Amniotic stem cell (primary cell): ENCODE data around the gene SMG1.

Experiments
- DNase-seq: peaks from one replicate; lab custom pipeline; 2025; lab: John Stamatoyannopoulos, UW

Gene SMG1

DNA sequence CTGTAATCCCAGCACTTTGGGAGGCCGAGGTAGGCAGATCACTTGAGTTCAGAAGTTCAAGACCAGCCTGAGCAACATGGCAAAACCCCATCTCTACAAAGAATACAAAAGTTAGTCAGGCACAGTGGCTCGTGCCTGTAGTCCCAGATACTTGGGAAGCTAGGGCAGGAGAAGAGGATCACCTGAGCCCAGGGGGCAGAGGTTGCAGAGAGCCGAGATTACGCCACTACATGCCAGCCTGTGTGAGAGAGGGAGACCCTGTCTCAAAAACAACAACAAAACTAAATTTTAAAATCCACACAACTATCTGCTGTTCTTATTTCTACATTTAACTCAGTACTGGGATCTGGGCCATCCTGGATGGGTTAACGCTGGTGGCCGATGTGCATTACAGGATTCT, 83.6 kb downstream of the SMG1 start:
- no peak for DNase-seq

DNA sequence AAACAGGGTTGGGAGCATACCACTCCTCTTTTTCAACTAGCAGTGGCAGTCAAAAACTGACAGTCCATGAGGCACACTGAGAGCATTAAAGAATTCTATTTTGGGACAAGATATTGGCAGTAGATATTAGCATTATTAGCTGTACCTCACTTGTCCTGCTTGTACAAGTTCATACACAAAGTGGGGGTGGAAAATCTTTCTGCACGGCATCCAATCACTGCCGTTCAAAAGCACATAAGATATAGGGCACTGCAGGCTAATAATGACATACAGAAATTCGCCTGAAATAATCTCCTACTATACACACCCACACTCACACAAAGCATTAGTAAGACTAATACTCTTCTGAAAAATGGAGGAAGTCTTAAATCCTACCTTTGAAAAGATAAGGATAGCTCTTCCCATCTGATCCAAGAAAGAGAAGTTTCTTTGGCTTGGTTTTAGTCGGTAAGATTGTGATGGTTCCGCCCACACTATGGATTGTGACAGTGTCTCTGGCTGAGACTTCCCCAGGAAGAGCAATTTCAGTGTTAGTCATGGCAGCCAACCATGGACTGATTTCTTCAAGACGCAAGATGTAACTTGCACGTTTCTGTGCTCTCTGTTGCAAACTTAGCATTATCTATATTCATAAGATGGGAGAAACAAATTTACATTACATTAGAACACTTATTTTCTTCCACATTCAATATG, 84.2 kb downstream of the SMG1 start:
- no peak for DNase-seq

DNA sequence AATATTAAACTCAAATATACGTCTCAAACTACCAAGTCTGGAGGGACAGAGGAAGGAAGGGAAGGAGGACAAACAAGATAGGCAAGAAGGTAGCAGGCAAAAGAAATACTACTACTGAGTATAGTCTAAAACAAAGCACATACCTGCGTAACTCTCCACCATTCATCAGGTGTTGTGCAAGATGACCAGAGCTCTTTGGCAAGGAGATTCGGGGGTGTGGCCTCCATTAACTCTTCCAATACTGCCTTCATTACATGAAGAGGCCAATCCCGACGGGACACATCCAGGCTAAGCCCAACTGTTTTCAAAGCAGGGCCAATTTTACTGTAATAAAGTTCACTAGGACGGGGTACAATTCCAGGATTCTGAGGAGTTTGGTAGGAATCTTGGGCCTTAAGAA, 86.7 kb downstream of the SMG1 start:
- DNase-seq, result no peak

DNA sequence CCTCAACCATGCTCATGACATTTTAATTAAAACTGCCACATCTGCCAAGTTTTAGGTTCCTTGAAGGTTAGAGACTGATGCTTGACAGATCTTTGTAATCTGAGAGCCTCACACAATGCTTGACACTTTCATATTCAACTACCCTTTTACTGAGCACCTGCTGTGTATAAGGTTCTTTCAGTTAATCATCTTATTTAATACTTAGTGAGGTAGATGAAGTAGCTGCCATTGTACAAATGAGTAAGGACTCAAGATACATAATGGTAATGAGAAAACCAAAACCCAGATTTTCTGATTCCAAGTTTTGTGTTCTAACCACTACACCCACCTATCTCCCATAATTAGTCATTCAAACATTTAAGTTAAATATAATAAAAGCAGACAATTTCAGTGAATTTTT, 89.5 kb downstream of the SMG1 start:
- no peak for DNase-seq

DNA sequence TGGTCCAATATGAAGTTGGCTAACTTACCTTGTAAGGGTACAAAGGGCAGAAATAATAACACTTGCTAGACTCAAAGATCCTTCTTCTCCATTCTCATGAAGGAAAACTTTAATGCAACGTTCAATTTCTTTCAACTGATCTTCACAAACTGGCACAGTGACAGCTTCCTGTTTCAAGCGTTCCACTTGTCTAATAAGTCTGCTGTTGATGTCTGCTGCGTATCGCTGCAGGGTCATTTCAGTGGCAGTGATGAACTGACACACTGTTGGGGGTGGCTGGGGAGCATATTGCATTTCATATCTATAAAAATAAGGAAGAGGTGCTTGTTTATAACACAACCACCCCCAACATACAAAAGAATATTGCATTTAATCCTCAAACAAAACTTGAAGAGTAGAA, 91.3 kb downstream of the SMG1 start:
- DNase-seq, result no peak

DNA sequence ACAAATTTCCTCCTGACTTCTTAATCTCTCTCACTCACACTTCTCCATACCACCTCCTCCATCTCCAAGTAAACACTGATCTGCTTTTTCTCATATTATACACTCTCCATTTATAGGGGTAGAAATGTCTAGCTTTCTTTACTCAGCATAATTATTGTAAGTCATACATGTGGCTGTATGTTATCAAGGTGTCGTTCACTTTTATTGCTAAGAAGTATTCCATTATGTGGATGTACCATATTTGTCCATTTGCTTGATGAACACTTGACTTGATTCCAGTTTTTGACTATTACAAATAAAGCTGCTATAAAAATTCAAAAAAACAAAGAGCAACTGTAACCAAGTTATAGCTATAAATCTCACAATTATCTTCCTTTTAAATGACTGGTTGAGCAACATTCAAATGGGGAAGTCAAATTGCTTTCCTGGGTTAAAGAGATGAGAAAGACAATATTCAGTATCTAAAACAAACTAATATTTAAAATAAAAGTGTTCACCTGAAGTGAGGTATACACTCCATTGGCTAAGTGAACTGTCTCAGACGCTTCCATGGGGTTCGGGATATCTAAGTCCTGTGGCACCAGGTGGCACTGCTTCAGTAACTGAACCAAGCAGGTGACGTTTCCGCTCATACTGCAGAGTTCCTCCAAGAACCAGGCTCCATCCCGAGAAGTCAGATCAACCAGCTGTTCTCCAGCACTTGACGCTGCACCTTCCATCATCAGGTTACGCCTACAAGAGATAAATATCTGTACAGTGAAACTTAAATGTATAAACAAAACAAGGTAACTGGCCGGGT, 92.3 kb downstream of the SMG1 start:
- no peak for DNase-seq

DNA sequence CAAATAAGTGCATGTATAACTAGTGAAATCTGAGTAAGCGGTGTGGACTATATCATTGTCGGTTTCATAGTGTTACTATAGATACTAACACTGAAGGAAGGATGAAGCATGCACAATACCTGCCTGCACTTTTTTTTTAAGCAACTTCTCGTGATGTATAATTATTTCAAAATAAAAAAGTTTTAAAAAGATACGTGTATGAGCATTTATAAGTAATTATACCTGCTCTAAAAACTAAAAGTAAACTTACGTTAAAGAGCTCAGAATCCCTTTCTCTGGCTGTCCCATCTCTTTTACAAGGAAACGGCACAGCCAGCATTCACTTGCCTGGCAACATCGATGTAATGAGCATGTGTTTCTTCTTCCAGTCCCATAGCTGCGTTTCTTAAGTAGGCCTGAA, 93.6 kb downstream of the SMG1 start:
- DNase-seq, result no peak

DNA sequence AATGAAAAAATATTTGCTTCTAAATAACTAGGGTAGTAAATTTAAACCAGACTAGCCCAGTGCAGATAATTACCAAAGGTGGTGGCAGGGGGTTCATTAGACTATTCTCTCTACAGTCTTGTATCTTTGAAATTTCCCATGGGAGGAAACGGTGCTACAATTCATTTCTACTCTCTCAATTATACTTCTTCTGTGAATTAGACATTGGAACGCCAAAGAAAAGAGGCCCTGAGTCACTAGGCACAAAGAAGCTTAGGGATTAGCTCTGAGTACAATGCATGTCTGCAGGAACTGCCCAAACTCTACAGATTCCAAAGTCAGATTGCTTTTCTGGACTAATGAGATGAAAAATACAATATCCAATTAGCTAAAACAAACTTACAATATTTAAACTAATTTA, 94.2 kb downstream of the SMG1 start:
- DNase-seq, result no peak

DNA sequence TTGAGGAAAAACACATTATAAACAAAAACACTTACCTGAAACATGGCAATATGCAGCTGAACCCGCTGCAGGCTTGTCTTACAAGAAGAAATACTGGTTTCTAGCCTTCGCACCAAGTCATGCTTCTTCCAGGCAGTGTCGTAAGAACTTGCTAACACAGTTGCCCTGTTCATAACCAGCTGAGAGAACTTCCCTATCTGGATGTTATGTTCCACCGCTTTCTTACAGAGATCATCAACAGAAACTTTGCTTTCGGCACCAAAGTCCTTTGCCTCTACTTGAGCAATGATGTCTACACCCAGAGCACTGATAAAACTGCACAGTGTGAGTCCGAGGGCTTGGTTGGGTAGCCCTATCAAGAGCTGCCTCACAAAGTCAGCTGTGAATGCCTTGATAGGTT, 97.0 kb downstream of the SMG1 start:
- DNase-seq, result no peak

DNA sequence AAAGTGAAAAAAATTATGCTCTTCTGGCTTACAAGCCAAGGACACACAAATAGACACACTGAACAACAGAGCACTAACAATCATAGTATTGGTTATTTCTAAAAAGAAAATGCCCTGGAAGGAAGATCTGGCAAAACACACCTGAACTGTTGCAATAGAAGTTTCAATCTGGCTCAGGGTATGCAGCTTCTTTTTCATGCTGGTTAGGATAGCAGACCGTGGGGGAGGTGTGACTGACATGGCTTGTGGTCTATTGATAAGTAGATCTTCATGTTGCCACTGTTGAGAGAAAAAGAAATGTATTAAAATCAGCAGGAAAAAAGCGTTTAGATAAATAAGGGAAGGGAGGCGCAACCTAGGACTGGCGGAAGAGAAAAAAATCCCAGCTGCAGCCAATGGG, 98.3 kb downstream of the SMG1 start:
- no peak for DNase-seq

DNA sequence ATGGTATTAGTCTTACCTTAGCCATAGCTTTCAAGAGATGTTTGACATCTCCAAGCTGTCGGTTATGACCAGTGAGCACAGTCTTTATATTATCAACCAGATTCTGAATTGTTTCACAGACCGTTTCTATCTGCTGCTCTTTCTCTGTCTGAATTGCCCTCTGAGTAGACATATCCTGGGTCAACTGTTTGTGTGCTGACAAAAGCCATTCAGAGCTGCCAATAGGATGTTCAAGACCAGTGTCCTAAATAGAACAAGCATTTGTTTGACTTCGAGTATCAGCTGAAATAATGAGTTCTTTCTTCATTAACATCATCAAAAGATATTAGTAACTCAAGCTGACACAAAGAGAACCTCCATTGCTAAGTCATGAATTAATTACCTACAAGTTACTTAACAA, 109.9 kb downstream of the SMG1 start:
- DNase-seq, result no peak

DNA sequence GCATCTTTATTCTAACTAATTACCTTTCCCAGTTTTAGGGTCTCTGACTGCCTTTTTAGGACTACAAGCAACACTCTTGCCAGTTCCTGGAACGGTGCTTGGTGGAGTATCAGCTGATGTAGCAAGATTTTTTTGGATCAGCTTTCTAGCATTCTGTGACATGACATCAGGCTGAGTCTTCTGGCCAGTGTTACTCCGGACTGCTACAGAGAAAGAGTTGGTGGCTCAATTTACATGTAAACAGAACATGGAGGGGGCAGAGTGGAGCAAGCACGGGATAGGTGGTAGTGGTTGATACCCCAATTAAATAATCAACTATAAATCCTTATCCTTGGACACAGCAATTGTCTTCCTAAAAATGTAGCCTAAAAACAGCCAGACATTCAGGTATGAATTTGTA, 114.3 kb downstream of the SMG1 start:
- DNase-seq, result no peak

DNA sequence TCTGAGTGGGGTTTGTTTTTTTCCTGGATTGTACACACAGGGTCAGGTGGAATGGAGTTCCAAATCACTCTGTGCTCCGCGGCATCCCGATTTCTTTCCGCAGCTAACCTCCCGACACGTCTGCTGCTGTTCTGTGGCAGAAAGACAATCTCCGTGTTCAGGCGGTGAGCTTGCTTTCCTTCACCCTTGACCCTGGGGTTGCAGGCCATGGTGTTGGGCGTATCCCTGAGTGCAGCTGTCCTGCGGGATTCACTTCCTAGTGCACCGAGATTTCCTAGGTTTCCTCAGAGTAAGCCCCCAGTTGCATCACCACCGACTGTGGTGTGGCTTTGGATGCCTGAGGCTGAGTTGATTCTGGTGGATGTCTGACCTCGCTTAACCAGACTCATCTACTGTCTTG, 117.0 kb downstream of the SMG1 start:
- no peak for DNase-seq

DNA sequence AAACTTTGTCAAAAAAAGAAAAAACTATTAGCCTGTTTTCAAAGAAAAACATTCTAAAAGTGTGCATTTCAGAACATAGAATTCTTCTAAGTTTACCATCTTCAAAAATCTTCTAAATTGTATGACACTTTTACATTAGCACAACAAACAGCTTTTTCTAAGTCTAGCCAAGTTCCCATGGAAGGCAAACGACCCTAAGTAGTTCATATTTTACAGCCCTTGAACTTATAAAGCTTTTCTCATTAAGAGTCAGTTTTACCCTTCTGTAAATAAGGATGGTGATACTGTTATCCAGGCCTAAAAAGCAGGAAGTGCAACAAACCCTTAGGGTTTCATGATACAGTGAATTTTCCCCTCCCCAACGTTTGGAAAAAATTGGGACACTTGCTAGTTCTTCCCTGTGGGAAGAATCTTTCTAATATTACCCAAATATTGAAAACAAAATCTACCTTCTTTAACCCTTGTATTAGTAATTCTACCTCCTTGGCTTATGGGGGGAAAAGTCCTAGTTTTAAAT, 120.9 kb downstream of the SMG1 start:
- no peak for DNase-seq

DNA sequence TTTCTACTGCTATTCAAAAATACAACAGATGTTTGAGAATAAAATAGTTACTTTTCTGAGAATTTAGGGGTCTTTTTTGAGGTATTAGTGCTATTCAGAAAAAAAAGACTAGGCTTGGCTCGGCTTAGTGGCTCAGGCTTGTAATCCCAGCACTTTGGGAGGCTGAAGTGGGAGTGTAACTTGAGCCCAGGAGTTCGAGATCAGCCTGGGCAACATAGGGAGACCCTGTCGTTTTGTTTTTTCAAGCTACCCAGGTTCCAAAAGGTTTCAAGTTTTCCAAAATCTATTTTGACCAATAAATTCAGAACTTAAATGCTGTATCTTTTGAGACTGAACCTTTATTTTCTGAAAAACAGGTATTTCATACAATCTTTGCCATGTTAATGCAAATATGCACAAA, 121.7 kb downstream of the SMG1 start:
- no peak for DNase-seq

DNA sequence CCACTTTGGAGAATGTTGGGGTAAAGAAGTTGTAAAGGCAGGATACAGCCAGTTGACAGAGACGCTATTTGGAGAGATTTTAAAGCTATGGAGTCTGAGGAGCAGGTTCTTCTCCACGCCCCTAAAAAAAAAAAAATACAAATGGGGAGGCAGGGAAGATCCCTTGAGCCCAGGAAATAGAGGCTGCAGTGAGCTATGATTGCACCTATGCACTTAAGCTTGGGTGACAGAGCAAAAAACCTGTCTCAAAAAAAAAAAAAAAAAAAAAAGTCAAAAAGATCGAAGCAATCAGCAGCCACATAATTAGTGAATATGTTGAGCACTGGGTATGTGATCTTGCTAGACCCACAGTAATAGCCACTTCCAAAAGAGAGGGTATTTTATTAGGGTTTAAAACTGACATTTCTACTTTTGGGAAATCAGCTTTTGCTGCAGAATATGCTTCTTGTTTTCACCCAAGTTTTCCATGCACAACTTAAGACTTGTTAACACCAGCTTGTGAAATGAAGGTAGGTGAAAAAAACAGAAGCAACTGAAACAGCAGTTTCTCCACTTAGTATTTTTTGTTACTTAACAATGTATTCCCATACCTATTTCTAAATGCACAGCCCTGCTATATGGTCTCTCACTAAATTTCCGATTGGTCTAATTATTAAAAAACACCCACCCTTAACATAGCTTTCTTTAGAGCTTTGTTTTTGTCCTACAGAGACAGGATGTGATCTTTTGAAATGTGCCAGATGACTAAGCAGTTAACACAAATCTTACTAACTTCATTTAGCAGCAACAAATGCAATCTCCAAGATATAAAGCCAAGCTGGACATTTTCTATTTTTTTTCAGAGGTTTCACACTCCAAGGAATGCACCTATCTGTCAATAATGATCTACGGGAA, 122.4 kb downstream of the SMG1 start:
- DNase-seq, result no peak

DNA sequence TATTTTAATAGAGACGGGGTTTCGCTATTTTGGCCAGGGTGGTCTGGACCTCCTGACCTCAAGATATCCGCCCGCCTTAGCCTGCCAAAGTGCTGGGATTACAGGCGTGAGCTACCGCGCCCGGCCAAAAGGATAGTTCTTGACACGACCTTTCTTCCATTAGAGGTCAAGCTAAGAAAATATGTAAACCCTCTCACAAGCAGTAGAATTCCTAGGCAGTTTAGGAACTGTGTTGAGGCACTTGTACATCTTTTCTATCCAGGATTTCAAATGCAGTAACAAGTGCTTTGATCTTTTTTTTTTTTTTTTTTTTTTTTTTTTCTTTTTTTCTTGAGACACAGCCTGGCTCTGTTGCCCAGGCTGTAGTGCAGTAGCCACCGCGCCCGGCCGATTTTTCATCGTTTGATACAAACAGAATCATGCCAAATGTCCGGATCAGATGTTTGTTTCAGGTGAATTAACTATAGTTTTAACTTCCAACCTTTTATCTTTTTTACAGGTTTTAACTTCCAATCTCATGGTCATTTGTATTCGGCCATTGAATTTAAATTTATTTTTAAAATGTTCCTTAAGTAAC, 123.4 kb downstream of the SMG1 start:
- no peak for DNase-seq

DNA sequence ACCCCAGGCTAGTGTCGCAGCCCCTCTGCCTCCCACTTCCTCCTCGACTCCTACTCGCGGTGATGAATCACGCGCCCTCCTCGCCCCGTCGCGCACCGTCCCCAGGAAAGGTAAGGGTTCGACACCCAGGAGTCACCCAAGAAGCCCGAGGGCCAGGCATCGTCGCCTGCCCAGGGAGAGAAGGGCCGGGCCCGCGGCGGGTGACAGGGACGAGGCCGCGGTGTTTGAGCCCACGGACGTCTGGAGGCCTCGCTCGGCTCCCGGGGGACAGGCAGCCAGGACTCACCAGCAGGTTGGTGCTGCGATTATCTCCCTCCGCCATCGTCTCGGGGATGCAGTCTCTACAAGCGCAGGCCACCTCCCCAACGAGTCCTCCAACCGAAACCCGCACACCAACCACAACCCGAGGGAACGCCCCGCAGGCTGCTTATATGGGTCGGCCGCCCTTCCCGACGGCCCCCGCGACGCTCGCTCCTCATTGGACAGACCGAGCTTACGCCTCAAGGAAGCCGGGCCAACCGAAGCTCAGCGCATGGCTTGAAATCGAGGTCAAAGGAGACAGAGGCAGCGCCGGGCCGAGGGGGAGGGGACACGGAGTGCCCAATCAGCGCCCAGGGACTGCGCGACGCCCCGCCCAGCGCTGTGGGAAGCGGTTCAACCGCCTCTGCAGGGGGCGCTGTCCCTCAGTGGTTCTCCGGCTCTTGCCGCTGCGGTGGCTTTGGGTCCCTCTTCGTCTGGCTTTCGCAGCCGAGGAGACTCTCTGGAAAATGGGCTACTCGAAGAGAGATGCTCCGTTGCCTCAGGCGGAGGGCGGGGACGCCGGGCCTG, 124.8 kb downstream of the SMG1 start, which contains the start of gene ARL6IP1:
Gene ARL6IP1 (minus strand): TSS at position 405 of the 828 bp plus-strand sequence. CDS start 83 bp downstream, at position 322.
- peak; percentile 99 for DNase-seq

DNA sequence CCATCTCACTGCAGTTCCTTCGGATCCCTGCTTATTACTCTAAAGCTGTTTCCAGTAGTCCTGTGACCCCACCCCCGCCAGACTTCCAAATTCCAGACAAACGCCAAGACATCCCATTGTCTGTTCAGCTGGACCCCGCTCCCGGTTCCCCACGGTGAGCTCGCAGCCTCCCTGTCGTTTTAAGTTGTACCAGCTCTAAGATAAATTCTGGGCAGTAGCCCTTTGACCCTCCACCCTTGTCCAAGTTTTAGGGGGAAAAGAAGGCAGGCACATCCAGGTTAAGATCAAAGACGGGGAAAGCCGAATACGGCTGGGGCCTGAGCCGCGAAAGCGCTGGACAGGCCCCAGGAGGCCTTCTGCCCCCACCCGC, 125.4 kb downstream of the SMG1 start:
- no peak for DNase-seq

DNA sequence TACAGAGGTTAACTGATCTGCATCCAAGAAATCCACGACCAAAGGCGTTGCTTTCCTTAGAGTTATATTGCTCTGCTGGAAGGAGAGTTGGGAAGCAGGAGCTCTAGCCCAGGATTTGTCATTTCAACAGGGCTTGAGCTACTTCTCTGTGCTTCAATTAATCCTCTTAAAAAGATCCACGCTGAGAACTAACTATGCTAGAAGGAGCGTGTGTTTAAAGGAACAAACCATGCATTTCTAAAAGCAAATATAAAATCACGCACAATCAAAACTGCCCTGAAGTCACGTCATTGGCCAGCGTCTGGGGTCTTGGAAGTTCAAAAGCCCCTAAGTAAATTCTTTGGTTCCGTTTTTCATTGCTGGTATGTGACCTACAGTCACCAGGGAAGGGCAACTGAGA, 125.9 kb downstream of the SMG1 start:
- DNase-seq, result no peak

DNA sequence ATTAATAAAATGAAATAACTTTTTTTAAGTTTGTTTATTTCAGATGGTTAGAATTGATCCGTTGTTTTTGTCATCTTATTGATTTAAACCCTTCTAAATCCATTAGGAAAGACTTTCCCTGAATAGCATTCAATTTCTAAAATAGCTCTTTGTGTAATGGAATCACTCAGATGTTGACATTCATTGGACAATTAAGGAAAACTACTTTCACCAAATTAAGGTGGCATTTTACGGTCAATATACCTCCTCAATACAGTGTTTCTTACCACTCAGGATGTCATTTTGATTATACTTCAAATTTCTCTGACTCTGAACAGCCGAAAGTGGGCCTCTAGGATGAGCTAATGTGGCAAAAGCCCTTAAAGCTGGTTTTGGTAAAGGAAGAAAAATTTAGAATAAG, 126.7 kb downstream of the SMG1 start:
- DNase-seq, result no peak
